OCI-LY1 (cell line): ENCODE data around the gene TMX1.

Experiments
- H2AFZ ChIP-seq: fragments of 200-600 bp; sonication (generic), shearing (Covaris generic); 2 replicates; pipeline ENCODE4 v1.6.0; 2014; ENCODE audit warnings: antibody characterized with exemption, mild to moderate bottlenecking, low read length
- H3F3A ChIP-seq: fragments of 200-600 bp; sonication (generic), shearing (Covaris generic); 2 replicates; pipeline ENCODE4 v1.6.0; 2014; ENCODE audit warnings: mild to moderate bottlenecking, antibody characterized with exemption, low read length, moderate library complexity; ENCODE audit not compliant: insufficient read depth
- H3K27ac ChIP-seq: fragments of 200-600 bp; sonication (generic); 2 replicates; pipeline ENCODE4 v1.5.1; 2014; ENCODE audit warnings: low read length, mixed run types, mild to moderate bottlenecking, low read depth; ENCODE audit not compliant: poor library complexity, severe bottlenecking
- H3K27me3 ChIP-seq: fragments of 200-600 bp; sonication (generic); 2 replicates; pipeline ENCODE4 v1.6.0; 2014; ENCODE audit warnings: antibody characterized with exemption, mild to moderate bottlenecking, low read length, moderate library complexity; ENCODE audit not compliant: insufficient read depth
- H3K36me3 ChIP-seq: fragments of 200-600 bp; sonication (generic); 2 replicates; pipeline ENCODE4 v1.6.1; 2014; ENCODE audit warnings: mild to moderate bottlenecking, antibody characterized with exemption, low read length, moderate library complexity, mixed read lengths; ENCODE audit not compliant: insufficient read depth
- H3K4me1 ChIP-seq: fragments of 200-600 bp; sonication (generic); 2 replicates; pipeline ENCODE4 v1.5.1; 2014; ENCODE audit warnings: mild to moderate bottlenecking, low read length, moderate library complexity; ENCODE audit not compliant: insufficient read depth, severe bottlenecking
- H3K4me2 ChIP-seq: fragments of 200-600 bp; sonication (generic), shearing (Covaris generic); 2 replicates; pipeline ENCODE4 v1.6.1; 2014; ENCODE audit warnings: low read length
- H3K4me3 ChIP-seq: fragments of 200-600 bp; sonication (generic); 2 replicates; pipeline ENCODE4 v1.5.1; 2014; ENCODE audit warnings: low read length, low read depth, mild to moderate bottlenecking, mixed read lengths; ENCODE audit not compliant: poor library complexity, severe bottlenecking
- H3K79me2 ChIP-seq: fragments of 200-600 bp; shearing (Covaris generic); 2 replicates; pipeline ENCODE4 v1.6.1; 2016; ENCODE audit warnings: mixed run types, low read length, mixed read lengths; ENCODE audit not compliant: insufficient read depth
- H3K9ac ChIP-seq: fragments of 200-600 bp; sonication (generic), shearing (Covaris generic); 2 replicates; pipeline ENCODE4 v1.6.1; 2014; ENCODE audit warnings: mild to moderate bottlenecking, low read length, mixed read lengths
- H3K9me2 ChIP-seq: fragments of 200-600 bp; sonication (generic), shearing (Covaris generic); 2 replicates; pipeline ENCODE4 v1.6.1; 2014; ENCODE audit warnings: low read depth, mild to moderate bottlenecking, low read length, mixed read lengths
- H3K9me3 ChIP-seq: fragments of 200-600 bp; shearing (Covaris generic); 2 replicates; pipeline ENCODE4 v1.6.1; 2014; ENCODE audit warnings: low read length, mixed read lengths
- H4K20me1 ChIP-seq: fragments of 200-600 bp; sonication (generic), shearing (Covaris generic); 2 replicates; pipeline ENCODE4 v1.6.0; 2016; ENCODE audit warnings: mild to moderate bottlenecking, low read length; ENCODE audit not compliant: insufficient read depth
- CTCF ChIP-seq: fragments of 200-600 bp; sonication (generic), shearing (Covaris generic); IDR thresholded peaks from 2 replicates; pipeline ENCODE4 v1.5.1; 2017; ENCODE audit warnings: mild to moderate bottlenecking, antibody characterized with exemption, low read length, moderate library complexity, mixed read lengths
- EZH2 ChIP-seq: fragments of 200-600 bp; sonication (generic), shearing (Covaris generic); IDR thresholded peaks from 2 replicates; pipeline ENCODE4 v1.8.0; 2017; ENCODE audit warnings: borderline replicate concordance, mixed run types, mild to moderate bottlenecking, antibody characterized with exemption, low read length, moderate library complexity, mixed read lengths

TMX1 gene

GRCh38 chr14:51297066-51297465, 57.0 kb downstream of the TMX1 start:
- H3K9me2 ChIP-seq: no peaks in the 10 kb centered on the region
- no peaks in the 10 kb centered on the region for H3F3A ChIP-seq
- H3K9ac ChIP-seq: no peak overlapping the region
- no peaks in the 10 kb centered on the region for H3K27me3 ChIP-seq
- H3K4me2 ChIP-seq: no peak overlapping the region
- no peak overlapping the region for H3K4me3 ChIP-seq
- no peaks in the 10 kb centered on the region for H3K79me2 ChIP-seq
- H3K27ac ChIP-seq: no peak overlapping the region
- H3K4me1 ChIP-seq: no peaks in the 10 kb centered on the region
- TF ChIP-seq CTCF: no peak
- no peak for TF ChIP-seq EZH2
- no peaks in the 10 kb centered on the region for H3K9me3 ChIP-seq
- no peaks in the 10 kb centered on the region for H4K20me1 ChIP-seq
- H2AFZ ChIP-seq: no peak overlapping the region
- H3K36me3 ChIP-seq: no peaks in the 10 kb centered on the region

- Histone ChIP-seq H3K79me2 (no peaks in the 10 kb centered on the region), H3F3A (no peaks in the 10 kb centered on the region), H3K4me2 (no peak overlapping the region), H2AFZ (no peak overlapping the region), H4K20me1 (no peaks in the 10 kb centered on the region), H3K9me3 (no peaks in the 10 kb centered on the region), H3K36me3 (no peaks in the 10 kb centered on the region), H3K9ac (no peak overlapping the region), H3K9me2 (no peaks in the 10 kb centered on the region), H3K4me1 (no peaks in the 10 kb centered on the region), H3K27me3 (no peaks in the 10 kb centered on the region), H3K4me3 (no peak overlapping the region), H3K27ac (no peak overlapping the region)
- TF ChIP-seq EZH2 (no peak), CTCF (no peak)
Observed at GRCh38 chr14:51298895-51299294, 58.8 kb downstream of the TMX1 start.

- H3K27ac ChIP-seq: no peak overlapping the region
- no peaks in the 10 kb centered on the region for H4K20me1 ChIP-seq
- H3K4me3 ChIP-seq: no peak overlapping the region
- TF ChIP-seq EZH2 (no peak), CTCF (no peak)
- no peaks in the 10 kb centered on the region for H3K27me3 ChIP-seq
- no peaks in the 10 kb centered on the region for H3K79me2 ChIP-seq
- H3K9ac ChIP-seq: no peak overlapping the region
- no peaks in the 10 kb centered on the region for H3K4me1 ChIP-seq
- no peaks in the 10 kb centered on the region for H3K9me3 ChIP-seq
- no peak overlapping the region for H2AFZ ChIP-seq
- no peaks in the 10 kb centered on the region for H3F3A ChIP-seq
- H3K36me3 ChIP-seq: no peaks in the 10 kb centered on the region
- H3K4me2 ChIP-seq: no peak overlapping the region
- H3K9me2 ChIP-seq: no peaks in the 10 kb centered on the region
Observed at GRCh38 chr14:51302295-51303030, 62.4 kb downstream of the TMX1 start.
